GM21529 (cell line): ENCODE data around the gene RGL1.

Experiments used
- ATAC-seq: cut with Tn5 transposase; IDR thresholded peaks from one replicate; pipeline ENCODE4 v1.9.1; 2021; ENCODE audit not compliant: unreplicated experiment

Gene RGL1

DNA sequence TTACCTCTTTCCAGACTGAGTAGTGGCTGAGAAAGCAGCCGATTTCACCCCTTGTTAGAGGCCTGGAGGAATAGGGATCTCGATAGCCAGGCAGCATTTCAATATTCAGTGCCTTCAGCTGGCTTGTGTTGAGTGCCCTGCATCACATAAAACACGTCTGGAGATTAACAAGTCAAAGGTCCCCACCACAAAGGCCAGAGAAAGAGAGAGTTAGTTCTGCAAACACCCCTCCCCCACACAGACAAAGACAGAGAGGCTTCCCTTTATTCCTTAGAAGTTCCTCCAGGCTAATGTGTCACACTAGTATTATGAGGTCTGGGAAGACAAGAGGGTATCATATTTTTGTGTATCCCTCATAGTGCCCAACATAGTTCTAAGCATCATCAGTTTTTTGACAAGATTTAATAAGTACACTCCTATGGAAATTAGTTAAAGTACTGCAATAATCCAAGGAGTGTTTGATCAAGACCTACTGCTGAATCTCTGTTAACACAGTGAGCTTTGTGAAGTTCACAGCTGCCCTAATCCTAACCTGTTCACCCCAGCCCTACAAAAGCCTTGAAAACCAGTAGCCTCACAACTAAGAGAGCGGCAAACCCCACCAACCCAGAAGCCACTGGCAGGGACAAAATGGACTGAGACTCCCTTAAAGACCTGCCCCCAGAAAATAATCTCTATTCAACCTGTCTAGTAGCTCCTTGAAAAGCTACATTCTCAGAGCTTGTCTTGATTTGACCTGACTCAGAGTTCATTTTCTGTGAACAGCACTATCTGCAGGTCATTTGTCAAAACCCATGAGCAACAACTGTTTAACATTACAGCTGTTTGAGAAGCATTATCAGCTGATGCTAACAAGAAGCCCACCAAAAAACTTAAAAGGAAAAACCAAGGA lies 140.8 kb downstream of the RGL1 start:
- ATAC-seq, result no peak

DNA sequence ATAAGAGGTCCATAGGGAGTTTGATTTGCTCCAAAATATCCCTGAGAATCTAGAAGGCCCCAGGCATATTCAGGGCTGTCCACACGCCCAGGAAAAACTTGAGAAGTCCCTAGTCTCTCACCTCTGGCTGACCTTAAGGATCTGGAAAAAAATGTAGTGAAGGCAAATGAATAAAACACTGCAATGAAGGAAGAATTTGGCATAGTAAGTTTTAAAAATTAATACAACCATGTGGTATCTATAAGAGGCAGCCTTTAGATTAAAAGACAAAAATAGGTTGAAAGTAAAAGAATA lies 141.3 kb downstream of the RGL1 start:
- ATAC-seq, result no peak

DNA sequence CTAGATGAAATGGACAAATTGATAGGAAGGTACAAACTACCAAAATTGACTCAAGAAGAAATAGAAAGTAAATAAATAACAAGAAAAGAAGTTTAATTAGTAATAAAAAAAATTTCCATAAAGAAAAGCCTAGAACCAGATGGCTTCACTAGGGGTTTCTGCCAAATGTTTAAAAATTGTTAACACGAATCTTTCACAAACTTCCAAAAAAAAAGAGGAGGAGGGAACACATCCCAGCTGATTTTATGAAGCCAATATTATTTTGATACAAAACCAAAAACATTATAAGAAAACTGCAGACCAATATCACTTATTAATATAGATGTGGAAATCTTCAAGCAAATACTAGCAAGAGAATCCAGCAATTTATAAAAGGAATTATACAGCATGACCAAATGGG lies 143.1 kb downstream of the RGL1 start:
- ATAC-seq, result no peak

DNA sequence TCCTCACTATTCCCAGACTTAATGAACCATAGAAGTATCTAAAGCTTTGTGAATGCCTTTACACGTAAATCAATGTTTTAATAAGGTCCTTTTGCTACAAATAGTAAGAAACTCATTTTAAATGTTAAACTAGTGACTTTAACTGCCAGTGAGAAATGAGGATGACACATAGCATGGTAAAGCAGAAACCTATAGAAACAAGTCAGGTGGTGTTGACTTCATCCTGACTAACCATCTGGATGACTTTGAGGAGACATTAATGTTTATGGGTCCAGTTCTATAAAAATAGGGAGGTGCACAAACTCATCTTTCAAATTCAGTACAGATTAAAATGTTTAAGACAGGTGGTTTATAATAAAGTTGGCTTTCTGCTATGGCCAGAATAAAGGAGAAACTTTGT lies 147.2 kb downstream of the RGL1 start:
- ATAC-seq, result no peak

DNA sequence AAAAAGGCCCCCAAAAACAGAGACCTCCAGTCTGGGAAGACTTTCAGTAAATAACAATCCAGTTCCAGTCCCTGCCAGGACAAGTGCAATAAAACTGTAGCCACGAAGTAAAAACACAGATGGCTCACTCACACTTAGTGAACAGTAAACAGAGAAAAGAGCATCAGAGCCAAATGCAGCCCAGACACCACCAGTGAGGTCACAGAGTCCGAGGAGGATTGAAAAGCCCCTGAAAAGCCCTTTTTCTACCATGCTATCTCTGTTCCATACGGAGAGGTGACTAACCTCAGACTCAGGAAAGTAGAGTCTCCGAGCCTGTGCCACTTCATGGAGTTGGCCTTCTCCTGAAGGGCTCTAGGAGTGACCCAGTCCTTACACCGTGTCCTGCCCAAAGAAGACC lies 148.1 kb downstream of the RGL1 start:
- no peak for ATAC-seq

DNA sequence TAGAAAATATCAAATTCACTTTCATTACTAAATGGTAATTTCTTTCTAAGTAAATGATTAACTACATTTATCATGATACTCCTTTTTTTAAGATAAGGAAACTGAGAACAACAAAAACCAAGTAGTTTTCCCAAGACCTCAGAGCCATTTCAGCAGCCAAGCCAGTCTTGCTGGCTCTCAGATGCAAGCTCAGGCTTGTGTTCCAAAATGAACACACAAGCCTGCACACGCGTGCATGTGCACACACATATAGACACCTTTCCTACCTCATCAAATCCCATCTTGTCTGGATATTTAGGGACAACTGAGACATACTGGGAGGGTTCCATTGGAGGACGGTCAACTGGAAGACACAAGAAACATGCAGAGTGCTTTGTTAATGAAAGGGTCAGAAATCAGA lies 149.6 kb downstream of the RGL1 start:
- ATAC-seq, result no peak

DNA sequence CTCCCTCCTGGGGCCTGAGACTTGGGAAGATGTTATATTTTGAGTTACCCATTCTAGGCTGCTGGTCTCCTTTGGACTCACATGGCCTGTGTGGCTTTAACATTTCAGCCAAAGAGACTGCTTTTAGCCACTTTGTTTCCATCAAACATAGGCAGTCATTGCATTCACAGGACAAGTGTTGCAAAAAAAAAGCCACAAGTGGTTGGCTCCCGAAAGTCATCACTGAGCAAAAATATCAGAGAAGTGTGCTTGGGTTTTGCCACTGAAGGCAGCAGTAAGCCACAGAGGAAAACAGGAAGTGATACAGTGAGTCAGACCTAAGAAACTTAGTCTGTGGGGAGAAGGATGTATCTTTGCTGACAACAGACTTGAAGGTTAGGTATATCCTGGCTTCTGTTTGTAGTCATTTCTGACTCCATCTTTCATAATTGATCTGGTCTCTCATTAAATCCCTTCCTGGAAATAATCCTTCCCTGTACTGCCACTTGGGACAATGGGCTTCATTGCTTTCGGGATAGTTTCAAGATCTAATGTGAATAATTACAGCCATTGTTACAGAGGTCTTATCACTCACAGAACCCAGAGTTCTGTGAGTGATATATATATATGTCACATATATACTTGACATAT lies 151.8 kb downstream of the RGL1 start:
- ATAC-seq, result peak; percentile 99

DNA sequence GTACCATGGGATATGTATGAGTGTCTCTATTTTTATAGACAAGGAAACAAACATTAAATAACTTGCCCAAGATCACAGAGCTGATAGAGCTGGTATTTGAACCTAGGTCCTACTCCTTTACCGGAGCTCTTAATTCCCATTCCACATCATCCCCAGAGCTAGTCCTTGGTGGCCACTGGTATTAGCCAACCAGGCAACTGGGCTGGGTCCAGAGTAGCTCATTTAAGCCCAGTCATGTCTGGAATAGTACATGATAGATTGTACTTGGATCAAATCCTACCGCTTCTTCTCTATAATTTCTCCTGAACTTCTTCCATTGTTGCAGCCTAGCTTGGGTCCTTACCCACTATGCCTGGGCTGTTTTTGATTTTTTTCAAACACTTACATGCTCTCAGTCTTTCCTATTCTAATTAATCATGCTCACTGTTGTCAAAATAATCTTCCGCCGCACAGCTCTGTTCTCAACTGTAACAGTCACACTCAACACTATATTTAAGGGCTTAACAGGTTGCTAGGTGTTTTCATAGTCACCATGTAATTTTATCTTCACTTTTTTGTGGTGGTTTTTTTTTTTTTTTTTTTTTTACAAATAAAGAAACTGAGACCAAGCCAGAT lies 152.4 kb downstream of the RGL1 start:
- ATAC-seq, result no peak

DNA sequence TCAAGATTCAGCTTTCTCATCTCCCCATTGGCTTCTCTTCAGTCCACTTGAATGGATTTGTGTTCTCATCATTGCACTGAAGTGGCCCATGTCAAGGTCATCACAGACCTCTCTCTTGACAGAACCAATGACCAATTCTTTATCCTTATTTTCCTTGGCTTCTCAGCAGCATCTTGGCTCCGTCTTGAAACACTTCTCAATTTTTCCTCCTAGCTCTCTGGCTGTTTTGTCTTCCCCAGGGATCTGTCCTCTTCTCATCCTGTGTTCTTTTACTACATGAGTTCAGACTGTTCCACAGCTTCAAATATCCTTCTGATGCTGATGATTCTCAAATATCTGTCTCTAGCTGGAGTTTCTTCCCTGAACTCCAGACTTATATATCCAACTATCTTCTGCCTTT lies 154.0 kb downstream of the RGL1 start:
- ATAC-seq, result no peak

DNA sequence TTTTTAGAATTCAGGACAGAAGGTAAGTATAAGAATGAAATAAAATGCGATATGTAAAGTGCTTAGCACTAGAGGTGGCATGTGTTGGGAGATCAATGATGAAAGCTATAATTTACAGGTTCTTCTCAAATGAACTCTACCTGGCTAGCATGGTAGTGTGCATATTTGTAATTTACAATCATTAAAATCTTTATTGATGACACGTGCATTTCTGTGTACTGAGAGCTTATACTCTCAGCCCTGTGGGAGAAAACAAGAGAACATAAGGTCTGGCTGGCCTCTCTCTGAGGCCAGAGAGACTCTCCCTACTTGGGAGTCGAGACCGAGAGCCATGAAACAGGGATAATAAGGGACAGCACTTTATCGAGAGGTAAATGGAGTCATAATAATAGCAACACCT lies 156.2 kb downstream of the RGL1 start:
- ATAC-seq, result no peak

DNA sequence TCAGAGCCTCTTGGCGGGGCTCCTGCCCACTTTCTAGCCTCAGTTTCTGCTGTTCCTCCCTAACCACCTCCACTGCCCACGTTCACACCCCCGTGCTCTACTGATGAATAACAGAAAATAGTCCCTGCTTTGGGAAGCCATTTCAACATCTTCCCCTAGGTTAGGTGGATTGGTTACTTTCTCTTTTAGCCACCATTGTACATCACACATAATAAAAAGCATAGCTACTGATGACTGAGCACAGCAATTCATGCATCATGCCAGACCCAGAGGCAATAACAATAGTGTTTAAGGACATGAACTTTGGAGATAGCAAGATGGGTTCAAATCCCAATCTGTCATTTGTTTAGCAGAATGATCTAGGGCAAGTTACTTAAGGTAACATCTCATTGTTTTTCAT lies 158.0 kb downstream of the RGL1 start:
- no peak for ATAC-seq

DNA sequence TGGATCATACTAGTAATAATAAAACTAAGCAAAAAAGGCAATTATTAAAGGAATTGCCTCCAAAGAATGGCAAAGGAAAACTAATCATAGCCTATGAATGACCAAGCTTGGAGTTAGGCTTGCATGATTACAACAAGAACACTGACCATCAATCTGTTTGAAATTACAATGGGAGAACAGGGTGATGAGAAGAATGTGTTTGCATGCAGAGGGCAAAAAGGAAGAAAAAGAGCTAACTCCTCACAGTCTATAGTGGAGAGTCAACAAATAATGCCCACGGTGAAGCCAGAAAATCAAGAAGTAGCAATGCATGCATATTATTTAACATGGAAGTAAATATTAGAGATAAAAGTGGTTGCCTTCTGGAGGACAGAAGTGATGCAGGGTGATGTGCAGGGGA lies 160.8 kb downstream of the RGL1 start:
- ATAC-seq, result no peak

DNA sequence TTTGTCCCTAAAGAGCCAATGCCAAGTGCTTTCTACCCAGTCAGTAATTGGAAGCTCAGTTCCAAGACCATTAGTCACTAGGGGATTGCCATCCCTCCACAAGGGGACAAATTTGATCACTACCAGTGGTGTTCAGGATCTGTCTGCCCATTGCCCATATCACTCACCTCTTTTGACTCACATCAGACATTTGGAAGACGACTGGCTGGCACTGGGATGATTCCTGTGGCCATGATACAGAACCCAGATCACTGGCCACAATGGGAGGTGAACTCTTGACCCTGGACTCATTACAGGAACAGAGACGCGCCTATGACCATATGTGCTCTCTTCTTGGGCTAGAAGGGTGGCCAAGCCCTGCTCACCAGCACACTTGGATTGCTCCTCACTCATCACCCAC lies 161.6 kb downstream of the RGL1 start:
- ATAC-seq, result no peak

DNA sequence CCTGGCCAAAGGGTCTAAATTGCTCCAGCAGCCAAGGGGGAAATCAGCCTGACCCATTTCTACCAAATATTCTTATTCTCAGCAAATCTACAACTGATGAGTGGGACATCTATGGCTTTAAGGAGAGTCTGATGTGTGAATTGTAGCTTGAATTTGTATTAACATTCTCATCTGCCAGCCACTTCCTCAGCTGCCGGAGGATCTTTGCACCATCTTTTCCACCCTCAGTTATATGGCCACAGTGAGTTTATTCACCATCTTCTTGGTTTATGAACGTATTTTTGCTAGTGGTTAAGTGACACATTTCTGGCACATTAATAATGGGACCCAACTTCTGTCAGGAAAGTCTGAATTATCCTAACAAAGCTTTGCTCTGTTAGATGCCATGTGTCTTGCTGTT lies 163.0 kb downstream of the RGL1 start:
- no peak for ATAC-seq

DNA sequence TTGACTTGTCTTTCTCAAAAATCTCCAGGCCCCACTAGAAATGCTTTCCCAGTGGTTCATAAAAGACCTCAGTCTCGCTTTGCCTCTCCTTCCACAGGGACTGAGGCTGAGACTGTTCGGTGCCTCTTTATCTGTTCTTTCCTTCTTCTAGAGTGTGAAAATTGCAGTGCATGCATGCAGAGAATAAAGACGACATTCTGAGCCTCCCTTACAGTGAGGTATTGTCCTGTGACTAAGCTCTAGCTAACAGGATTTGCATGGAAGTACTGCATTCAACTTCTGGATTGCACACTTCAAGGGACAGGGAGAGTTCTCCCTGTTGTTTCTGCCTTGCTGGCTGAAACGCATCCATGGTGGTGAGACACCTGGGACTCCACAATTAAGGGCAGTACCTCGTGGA lies 163.5 kb downstream of the RGL1 start:
- no peak for ATAC-seq

DNA sequence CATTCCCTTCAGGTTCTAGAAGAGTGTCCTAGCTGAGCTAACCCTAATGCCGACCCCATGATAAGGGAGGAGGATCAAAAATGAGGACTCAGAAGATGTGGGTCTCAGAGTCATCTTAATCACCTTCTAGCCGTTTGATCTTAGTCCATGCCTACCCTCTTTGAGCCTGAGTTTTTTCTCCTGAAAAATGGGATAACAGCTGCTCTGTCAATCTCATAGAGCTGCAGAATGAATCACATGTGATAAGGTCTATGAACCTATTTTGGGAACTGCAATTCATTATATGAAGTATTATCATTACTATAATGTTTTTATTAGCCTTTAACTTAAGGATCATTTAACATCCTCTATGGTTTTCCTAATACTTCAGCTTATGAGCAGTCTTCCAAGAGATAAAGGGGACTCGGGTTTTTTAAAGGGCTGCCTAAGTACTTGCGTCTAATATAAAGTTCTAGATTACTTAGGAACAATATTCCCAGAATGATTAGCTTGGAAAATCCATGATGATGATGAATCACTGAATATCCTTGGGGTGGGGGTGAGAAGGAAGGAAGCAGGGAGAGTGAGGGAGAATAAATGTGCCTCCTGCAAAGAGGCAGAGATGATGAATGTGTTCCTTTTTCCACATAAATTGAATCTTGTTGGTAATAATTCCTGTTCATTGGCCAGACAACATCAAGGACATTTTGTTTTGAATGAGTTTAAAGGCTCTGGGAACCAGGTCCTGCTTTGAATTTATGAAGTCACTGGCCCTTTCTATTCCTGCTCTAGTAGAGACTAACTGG lies 165.8 kb downstream of the RGL1 start:
- no peak for ATAC-seq

DNA sequence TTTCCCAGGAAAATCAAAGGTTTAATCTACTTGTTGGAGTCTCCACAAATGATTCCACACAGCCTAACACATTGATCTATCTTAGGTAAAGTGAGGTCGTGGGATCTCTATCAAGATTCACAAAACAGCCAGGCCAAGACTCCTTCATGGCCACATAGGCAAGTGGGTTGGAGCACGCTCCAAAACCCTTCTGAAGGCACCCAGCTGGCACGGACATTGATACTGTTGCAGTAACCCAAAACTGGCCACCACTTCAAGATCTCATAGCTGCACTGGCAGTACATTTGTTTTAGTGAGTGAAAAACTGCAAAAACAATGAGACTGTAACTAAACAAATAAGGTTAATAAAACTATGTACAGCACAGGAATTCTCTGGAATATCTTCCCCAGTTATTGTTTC lies 170.7 kb downstream of the RGL1 start:
- ATAC-seq, result no peak

DNA sequence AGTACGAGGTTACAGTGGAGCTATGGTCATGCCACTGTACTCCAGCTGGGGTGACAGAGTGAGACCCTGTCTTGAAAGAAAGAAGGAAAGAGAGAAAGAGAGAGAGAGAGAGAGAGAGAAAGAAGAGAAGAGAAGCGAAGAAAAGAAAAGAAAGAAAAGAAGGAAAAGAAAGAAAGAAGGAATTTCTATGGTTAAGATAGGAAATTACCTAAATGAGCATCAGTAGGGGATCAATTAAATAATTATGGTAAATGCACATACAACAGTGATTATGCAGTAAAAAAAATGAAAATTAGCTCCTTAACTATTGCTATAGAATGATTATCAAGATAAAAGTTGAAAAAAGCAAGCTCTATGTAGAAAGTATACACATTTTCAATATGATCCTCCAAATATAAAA lies 172.8 kb downstream of the RGL1 start:
- ATAC-seq, result no peak
